Gastrocnemius medialis (tissue), 4 donors: ENCODE results near the gene CTDSPL. TPM values are rescaled to one million over a fixed set of nuclear protein-coding genes. Genes with fewer than 3 reads are reported as not detected.

Experiments
- ATAC-seq, 2 donors: fragments of 150-250 bp; one replicate each; pipeline ENCODE4 v1.9.1; 2016
- DNase-seq, 2 donors: peaks; one replicate each; pipeline ENCODE4 v3.0.0-alpha.2; 2019
- H3K27ac ChIP-seq, 4 donors: fragments of 200-600 bp; sonication (generic); 1 replicate in 1 of 4; 2 replicates in 3 of 4; pipeline ENCODE4 v1.5.1; 2016 to 2018; ENCODE audit warnings: mild to moderate bottlenecking in 2 of 4, moderate library complexity in 1 of 4
- H3K27me3 ChIP-seq, 3 donors: fragments of 200-600 bp; sonication (generic) in 2 of 3; 1 replicate in 1 of 3; 2 replicates in 2 of 3; pipeline versions ENCODE4 v1.5.1 to v1.6.0; 2016 to 2019; ENCODE audit warnings: mild to moderate bottlenecking in 1 of 3, moderate library complexity in 1 of 3
- H3K36me3 ChIP-seq, 2 donors: fragments of 200-600 bp; sonication (generic) in 1 of 2; one replicate each; pipeline ENCODE4 v1.5.1; 2017 to 2018
- H3K4me1 ChIP-seq, 2 donors: fragments of 200-600 bp; sonication (generic) in 1 of 2; one replicate each; pipeline ENCODE4 v1.5.1; 2016 to 2017; ENCODE audit warnings: mild to moderate bottlenecking in 2 of 2
- H3K4me3 ChIP-seq, 4 donors: fragments of 200-600 bp; sonication (generic) in 3 of 4; 1 replicate in 1 of 4; 2 replicates in 3 of 4; pipeline ENCODE4 v1.5.1; 2016 to 2019; ENCODE audit warnings: mild to moderate bottlenecking in 2 of 4
- H3K9me3 ChIP-seq, 3 donors: fragments of 200-600 bp; sonication (generic) in 2 of 3; 1 replicate in 1 of 3; 2 replicates in 2 of 3; pipeline ENCODE4 v1.5.1; 2016 to 2019
- POLR2A ChIP-seq, 2 donors: fragments of 450-650 bp; IDR thresholded peaks; one replicate each; pipeline ENCODE4 v1.6.1; 2017; ENCODE audit warnings: antibody characterized with exemption in 2 of 2, mild to moderate bottlenecking in 2 of 2, moderate library complexity in 2 of 2
- in situ Hi-C, 4 donors: fragments of 200-750 bp; cut with MboI; loops; one replicate each; pipeline versions ENCODE4 v1.15.0 to v1.8.0; 2017; ENCODE audit warnings: low sequenced_read_pairs in 4 of 4
- intact Hi-C: fragments of 100-400 bp; cut with DNase I; formaldehyde crosslinking; loops from one replicate; pipeline ENCODE4 v1.15.1; 2023; ENCODE audit warnings: low total_unique reads
- total RNA-seq, 4 donors: library from RNA; depleted of rRNA; stranded (reverse); fragments of >200 nt; gene quantifications; one replicate each; pipeline versions ENCODE4 v1.1.0 to v1.2.3, GENCODE V29; 2016
- TF ChIP-seq, protein P1 (sequence below), 5 experiments: fragments of 450-650 bp in 3 of 5; fragments of 200-600 bp in 2 of 5; sonication (generic) in 2 of 5; IDR thresholded peaks in 4 of 5; conservative IDR thresholded peaks in 1 of 5; 1 replicate in 4 of 5; 2 replicates in 1 of 5; pipeline ENCODE4 v1.5.1; 2016 to 2019; ENCODE audit warnings: antibody characterized with exemption in 5 of 5, mild to moderate bottlenecking in 3 of 5, moderate library complexity in 3 of 5

Gene CTDSPL
- total RNA-seq, 4 donors from 2014 or later = 12.1 to 23.1 (median 14.6) TPM

- H3K4me1 ChIP-seq = no peaks in the 10 kb centered on the region
- TF ChIP-seq POLR2A (IDR thresholded peaks at IDR 0.05) = no peak
- TF ChIP-seq, protein P1, sequence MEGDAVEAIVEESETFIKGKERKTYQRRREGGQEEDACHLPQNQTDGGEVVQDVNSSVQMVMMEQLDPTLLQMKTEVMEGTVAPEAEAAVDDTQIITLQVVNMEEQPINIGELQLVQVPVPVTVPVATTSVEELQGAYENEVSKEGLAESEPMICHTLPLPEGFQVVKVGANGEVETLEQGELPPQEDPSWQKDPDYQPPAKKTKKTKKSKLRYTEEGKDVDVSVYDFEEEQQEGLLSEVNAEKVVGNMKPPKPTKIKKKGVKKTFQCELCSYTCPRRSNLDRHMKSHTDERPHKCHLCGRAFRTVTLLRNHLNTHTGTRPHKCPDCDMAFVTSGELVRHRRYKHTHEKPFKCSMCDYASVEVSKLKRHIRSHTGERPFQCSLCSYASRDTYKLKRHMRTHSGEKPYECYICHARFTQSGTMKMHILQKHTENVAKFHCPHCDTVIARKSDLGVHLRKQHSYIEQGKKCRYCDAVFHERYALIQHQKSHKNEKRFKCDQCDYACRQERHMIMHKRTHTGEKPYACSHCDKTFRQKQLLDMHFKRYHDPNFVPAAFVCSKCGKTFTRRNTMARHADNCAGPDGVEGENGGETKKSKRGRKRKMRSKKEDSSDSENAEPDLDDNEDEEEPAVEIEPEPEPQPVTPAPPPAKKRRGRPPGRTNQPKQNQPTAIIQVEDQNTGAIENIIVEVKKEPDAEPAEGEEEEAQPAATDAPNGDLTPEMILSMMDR (IDR thresholded peaks at IDR 0.05 in 4 of 5, conservative IDR thresholded peaks at IDR 0.05 in 1 of 5) = no peak
- no peaks in the 10 kb centered on the region for H3K9me3 ChIP-seq
- intact Hi-C loops (no loop called here), in situ Hi-C loops (no loop called here)
- no peaks in the 10 kb centered on the region for H3K27me3 ChIP-seq
- ATAC-seq = no peak
- H3K27ac ChIP-seq = no peak overlapping the region
- H3K36me3 ChIP-seq = peaks cover 0 to 23% of the 10 kb centered on the region in 2 donors
- no peak for DNase-seq
- H3K4me3 ChIP-seq = no peak overlapping the region
Measured at GRCh38 chr3:38017445-38018295, 156.0 kb downstream of the CTDSPL start.

DNA sequence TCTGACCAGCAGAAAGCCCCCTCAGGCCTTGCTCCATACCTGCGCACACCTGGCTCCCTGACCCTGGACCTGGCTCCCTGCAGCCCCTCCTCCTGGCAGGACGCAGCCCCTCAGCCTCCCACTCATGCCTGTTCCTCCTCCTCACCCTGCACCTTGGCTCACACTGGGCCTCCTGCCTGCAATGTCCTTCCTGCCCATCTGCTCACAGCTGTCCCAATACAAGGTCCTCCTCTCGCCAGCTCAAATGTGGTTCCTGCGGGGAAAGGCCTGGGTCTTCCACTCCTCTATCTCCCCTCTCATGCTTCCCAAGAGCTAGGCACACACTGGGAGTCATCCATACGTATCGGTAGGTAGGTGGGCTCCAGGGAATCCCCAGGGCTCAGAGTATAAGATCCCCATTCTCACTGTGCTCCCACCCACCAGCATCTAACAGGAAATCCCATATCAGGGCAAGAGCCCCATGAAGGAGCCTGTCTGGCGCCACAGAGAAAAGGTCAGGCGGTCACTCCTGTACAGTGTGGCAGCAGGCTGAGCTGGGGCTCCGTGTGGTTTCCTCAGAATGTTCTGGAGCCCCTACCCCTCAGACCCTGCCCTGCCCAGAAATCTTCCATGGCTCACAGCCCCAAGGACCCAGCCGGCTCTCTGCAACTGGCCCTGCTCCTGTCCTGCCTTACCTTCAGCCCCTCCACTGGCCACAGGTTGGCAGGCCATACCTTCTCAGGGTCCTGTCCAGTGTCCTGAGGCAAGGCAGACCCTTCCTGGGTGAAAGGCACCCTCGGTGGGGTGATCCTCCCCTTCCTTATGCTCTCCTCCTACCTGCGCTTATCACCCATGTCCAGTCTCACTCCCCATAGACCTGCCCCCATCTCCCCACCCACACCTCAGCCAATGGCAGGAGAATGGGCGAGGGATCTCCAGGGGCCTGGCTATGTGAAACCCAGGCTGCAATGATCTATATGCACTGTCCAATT is 156.9 kb downstream of the CTDSPL start:
- H3K4me1 ChIP-seq = peaks cover 0 to 2% of the 10 kb centered on the region in 2 donors
- ATAC-seq (no peak), DNase-seq (no peak)
- intact Hi-C loops (no loop called here), in situ Hi-C loops (no loop called here)
- H3K4me3 ChIP-seq = no peak overlapping the region
- TF ChIP-seq, protein P1 (IDR thresholded peaks at IDR 0.05 in 4 of 5, conservative IDR thresholded peaks at IDR 0.05 in 1 of 5) = no peak
- no peak for TF ChIP-seq POLR2A (IDR thresholded peaks at IDR 0.05)
- H3K36me3 ChIP-seq = peaks cover 0 to 22% of the 10 kb centered on the region in 2 donors
- H3K27ac ChIP-seq = no peak overlapping the region
- H3K27me3 ChIP-seq = no peaks in the 10 kb centered on the region
- H3K9me3 ChIP-seq = no peaks in the 10 kb centered on the region

DNA sequence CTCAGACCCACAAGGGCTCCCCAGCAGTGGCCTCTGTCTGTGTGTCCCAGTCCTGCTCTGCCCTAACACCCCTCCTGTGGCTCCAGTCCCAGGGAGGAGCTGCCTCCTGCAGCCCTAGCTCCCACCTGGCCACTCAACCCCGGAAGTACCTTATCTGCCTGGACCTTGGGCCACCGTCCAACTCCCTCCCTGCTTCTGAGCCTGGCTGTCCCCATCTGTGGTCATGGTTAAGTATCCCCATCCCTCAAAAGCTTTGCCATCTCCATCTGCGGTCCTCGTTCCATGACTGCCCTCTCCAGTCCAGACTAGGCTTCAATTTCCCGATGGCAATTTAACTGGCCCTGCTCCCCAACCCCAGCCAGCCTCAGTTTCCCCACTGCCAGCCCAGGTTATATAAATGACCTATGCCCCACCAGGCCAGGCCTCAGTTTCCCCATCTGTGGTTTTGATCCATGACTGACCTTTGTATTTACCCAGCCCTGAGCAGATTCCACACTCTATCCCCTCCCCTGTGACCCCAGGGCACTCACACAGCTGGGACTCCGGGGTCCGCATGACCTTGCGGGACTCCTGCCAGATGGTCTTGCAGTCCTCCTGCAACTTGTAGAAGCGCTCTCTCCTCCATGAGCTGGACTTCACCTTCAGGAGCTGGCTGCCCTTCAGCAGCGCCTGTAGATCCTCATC is 158.1 kb downstream of the CTDSPL start:
- H3K9me3 ChIP-seq = no peaks in the 10 kb centered on the region
- H3K36me3 ChIP-seq = peaks cover 0 to 18% of the 10 kb centered on the region in 2 donors
- H3K27ac ChIP-seq = no peak overlapping the region
- no peak for ATAC-seq
- H3K27me3 ChIP-seq = no peaks in the 10 kb centered on the region
- intact Hi-C loops (no loop called here), in situ Hi-C loops (no loop called here)
- H3K4me3 ChIP-seq = no peak overlapping the region
- TF ChIP-seq, protein P1 (IDR thresholded peaks at IDR 0.05 in 4 of 5, conservative IDR thresholded peaks at IDR 0.05 in 1 of 5) = no peak
- TF ChIP-seq POLR2A (IDR thresholded peaks at IDR 0.05) = no peak
- peaks cover 0 to 10% of the 10 kb centered on the region in 2 donors for H3K4me1 ChIP-seq
- no peak for DNase-seq

DNA sequence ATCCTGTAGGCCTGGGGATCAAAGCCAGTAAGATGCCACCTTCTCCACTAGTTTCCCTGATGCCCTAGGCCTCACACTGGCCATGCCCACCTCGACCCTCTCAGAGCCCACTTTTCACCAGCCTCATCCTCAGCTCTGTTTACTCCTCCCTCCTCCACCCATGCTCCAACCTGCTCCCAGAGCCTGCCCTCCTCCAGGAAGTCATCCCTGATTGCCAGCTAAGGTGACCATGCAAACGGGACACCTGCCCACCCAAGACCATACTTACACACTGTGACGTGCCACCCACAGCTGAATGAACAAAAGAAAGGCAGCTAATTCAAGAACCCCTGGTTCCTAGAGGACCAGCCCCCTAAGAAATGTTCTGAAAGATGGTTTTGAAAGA is 158.7 kb downstream of the CTDSPL start:
- H3K9me3 ChIP-seq = no peaks in the 10 kb centered on the region
- no peak for DNase-seq
- TF ChIP-seq POLR2A (IDR thresholded peaks at IDR 0.05) = no peak
- TF ChIP-seq, protein P1 (IDR thresholded peaks at IDR 0.05 in 4 of 5, conservative IDR thresholded peaks at IDR 0.05 in 1 of 5) = no peak
- H3K4me1 ChIP-seq = peaks cover under 1 to 12% of the 10 kb centered on the region in 2 donors
- ATAC-seq = no peak
- no peaks in the 10 kb centered on the region for H3K27me3 ChIP-seq
- H3K27ac ChIP-seq = no peak overlapping the region
- H3K4me3 ChIP-seq = no peak overlapping the region
- intact Hi-C loops (no loop called here), in situ Hi-C loops (no loop called here)
- H3K36me3 ChIP-seq = peaks cover 0 to 16% of the 10 kb centered on the region in 2 donors
